Ovary (tissue), 9 donors: ENCODE measurements around the gene CIDEA. TPM values are rescaled to one million over a fixed set of nuclear protein-coding genes. Genes with fewer than 3 reads are reported as not detected.

Experiments used
- DNase-seq, 5 donors: peaks; one replicate each; pipeline ENCODE4 v3.0.0-alpha.2; 2019 to 2020
- H3K27ac ChIP-seq, 2 donors: fragments of 200-600 bp; one replicate each; pipeline versions ENCODE4 v1.5.1 to v1.8.0; 2019 to 2022
- H3K27me3 ChIP-seq: fragments of 200-600 bp; one replicate; pipeline ENCODE4 v1.8.0; 2022
- H3K36me3 ChIP-seq: fragments of 200-600 bp; sonication (generic); one replicate; pipeline ENCODE4 v1.5.1; 2019
- H3K4me1 ChIP-seq: one replicate; pipeline ENCODE4 v1.8.1; 2013; ENCODE audit warnings: mild to moderate bottlenecking, moderate library complexity; ENCODE audit not compliant: insufficient read depth
- H3K4me3 ChIP-seq: fragments of 200-600 bp; sonication (generic); one replicate; pipeline ENCODE4 v1.5.1; 2017
- H3K9me3 ChIP-seq, 2 donors: fragments of 200-600 bp in 1 of 2; sonication (generic) in 1 of 2; one replicate each; pipeline versions ENCODE4 v1.5.1 to v1.8.1; 2013 to 2019; ENCODE audit warnings: mild to moderate bottlenecking in 1 of 2, moderate library complexity in 1 of 2
- EP300 ChIP-seq: sonication (generic); formaldehyde crosslinking; IDR thresholded peaks from one replicate; pipeline ENCODE4 v1.6.1; 2017; ENCODE audit warnings: antibody characterized with exemption
- POLR2A ChIP-seq: fragments of 450-650 bp; IDR thresholded peaks from one replicate; pipeline ENCODE4 v1.6.1; 2017; ENCODE audit warnings: antibody characterized with exemption, mild to moderate bottlenecking, moderate library complexity
- WGBS, 3 donors: extraction: QIAGEN DNeasy Blood & Tissue Kit in 1 of 3; methylation state at CpG; one replicate each; pipeline versions ENCODE4 v1.1.5 to v1.1.7; 2013 to 2017; 5-methylcytosine and 5-hydroxymethylcytosine counted together
- intact Hi-C, 4 donors: fragments of 100-400 bp; cut with DNase I; formaldehyde crosslinking; loops; one replicate each; pipeline versions ENCODE4 v1.11.0 to v1.15.1; 2022 to 2023
- polyA plus RNA-seq, 2 donors: library from polyadenylated mRNA; stranded (reverse); fragments of 200-250 nt in 1 of 2; fragments of 350-450 nt in 1 of 2; fragmentation: Illumina TruSeq in 1 of 2; extraction: RNeasy Lipid Tissue Mini Kit (QIAGEN cat#74804) in 1 of 2; gene quantifications; one replicate each; pipeline ENCODE4 v1.2.3, GENCODE V29; 2013 to 2014
- total RNA-seq, 7 donors: library from RNA; depleted of rRNA in 2 of 7; stranded (reverse); fragments of >200 nt in 2 of 7; fragmentation: NEBNext Ultra II Directional in 3 of 7; extraction: Animal tissue kit (Norgen Biotek cat#: 25700) in 3 of 7; gene quantifications; one replicate each; pipeline versions ENCODE4 v1.1.0 to v1.2.4, GENCODE V29; 2016 to 2023
- TF ChIP-seq, protein P1 (sequence below), 3 donors: fragments of 450-650 bp in 2 of 3; fragments of 200-600 bp in 1 of 3; IDR thresholded peaks; one replicate each; pipeline versions ENCODE4 v1.5.1 to v1.8.0; 2016 to 2022; ENCODE audit warnings: antibody characterized with exemption in 3 of 3, mild to moderate bottlenecking in 1 of 3
- donor health status: DM: no; HTN: no; CAD: no; lungs with moderate emphysema.
- donor health status: DM: no; HTN: no; CAD: no.
- donor health status: Bipolar disorder and iron deficiency.
- donor health status: DM: yes; HTN: yes; CAD: no.
- donor health status: DM: no; HTN: no; CAD: no.
- donor health status: DM: yes; HTN: yes; CAD: no.

Gene CIDEA
- total and polyA plus RNA-seq, 9 donors, result 0.15 TPM; not detected in 8

DNA sequence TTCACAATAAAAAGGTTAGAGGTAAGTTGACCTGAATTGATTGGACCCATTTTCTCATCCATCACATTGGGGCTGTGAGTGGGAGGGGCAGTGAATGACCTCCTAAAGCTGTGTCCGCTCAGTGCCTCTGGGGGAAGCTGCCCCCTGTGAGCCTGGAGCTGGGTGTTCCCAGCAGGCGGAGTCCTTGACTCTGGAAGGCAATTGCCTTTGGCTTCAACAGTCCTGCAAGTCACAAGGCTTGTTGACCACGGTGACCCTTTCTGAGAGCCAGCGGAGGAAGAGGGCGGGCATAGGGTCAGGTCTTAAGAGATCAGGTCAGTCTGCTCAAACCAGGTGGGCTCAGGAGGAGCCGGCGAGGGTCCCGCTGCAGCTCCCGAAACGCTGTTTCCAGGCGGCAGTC is 1.1 kb upstream of the CIDEA start:
- 23 to 33% (median 29%) methylated on average over 11 of the region's 11 CpGs for WGBS, 3 donors
- intact Hi-C loops, result no loop called here
- no peak for DNase-seq

DNA sequence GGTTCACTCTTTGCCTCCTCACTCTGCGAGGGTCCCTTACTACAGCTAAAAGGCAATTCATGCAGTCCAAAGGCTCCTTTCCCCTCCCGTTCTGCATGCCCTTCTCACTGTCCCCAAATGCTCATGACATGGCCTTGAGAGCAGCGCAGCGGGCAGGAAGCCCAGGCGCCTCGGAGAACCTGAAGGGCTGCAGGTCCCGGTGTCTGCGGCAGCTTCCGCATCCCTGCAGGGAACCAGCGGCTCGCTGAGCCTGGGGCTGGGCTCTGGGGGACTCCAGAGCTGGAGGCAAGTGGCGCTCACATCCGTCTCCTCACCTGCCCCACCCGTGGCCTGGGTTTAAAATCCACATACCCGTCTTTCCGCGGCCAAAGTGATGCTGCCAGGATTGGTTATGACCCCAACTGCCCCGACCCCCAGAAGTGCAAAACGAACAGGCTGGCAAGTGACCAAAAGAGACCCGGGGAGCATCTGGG is 462 bp upstream of the CIDEA start:
- Histone ChIP-seq H3K36me3 (no peaks in the 10 kb centered on the region), H3K4me3 (peak overlapping the region; percentile 20), H3K27me3 (no peaks in the 10 kb centered on the region), H3K4me1 (peaks cover 3% of the 10 kb centered on the region), H3K9me3 (no peaks in the 10 kb centered on the region), H3K27ac (no peak overlapping the region)
- no peak for TF ChIP-seq POLR2A
- no peak for TF ChIP-seq EP300
- TF ChIP-seq, protein P1, sequence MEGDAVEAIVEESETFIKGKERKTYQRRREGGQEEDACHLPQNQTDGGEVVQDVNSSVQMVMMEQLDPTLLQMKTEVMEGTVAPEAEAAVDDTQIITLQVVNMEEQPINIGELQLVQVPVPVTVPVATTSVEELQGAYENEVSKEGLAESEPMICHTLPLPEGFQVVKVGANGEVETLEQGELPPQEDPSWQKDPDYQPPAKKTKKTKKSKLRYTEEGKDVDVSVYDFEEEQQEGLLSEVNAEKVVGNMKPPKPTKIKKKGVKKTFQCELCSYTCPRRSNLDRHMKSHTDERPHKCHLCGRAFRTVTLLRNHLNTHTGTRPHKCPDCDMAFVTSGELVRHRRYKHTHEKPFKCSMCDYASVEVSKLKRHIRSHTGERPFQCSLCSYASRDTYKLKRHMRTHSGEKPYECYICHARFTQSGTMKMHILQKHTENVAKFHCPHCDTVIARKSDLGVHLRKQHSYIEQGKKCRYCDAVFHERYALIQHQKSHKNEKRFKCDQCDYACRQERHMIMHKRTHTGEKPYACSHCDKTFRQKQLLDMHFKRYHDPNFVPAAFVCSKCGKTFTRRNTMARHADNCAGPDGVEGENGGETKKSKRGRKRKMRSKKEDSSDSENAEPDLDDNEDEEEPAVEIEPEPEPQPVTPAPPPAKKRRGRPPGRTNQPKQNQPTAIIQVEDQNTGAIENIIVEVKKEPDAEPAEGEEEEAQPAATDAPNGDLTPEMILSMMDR (IDR thresholded peaks at IDR 0.05), result no peak
- intact Hi-C loops, result no loop called here
- no peak for DNase-seq
- WGBS, 3 donors, result 1 to 3% (median 2%) methylated on average over 19 to 20 of the region's 20 CpGs

More for the DNA sequence above, 1.1 kb upstream of the CIDEA start:
- Histone ChIP-seq H3K27ac (no peak overlapping the region), H3K9me3 (no peaks in the 10 kb centered on the region), H3K36me3 (no peaks in the 10 kb centered on the region), H3K4me3 (no peak overlapping the region), H3K4me1 (peaks cover 3% of the 10 kb centered on the region), H3K27me3 (no peaks in the 10 kb centered on the region)
- no peak for TF ChIP-seq POLR2A
- no peak for TF ChIP-seq EP300
- TF ChIP-seq, protein P1 (IDR thresholded peaks at IDR 0.05), result no peak

DNA sequence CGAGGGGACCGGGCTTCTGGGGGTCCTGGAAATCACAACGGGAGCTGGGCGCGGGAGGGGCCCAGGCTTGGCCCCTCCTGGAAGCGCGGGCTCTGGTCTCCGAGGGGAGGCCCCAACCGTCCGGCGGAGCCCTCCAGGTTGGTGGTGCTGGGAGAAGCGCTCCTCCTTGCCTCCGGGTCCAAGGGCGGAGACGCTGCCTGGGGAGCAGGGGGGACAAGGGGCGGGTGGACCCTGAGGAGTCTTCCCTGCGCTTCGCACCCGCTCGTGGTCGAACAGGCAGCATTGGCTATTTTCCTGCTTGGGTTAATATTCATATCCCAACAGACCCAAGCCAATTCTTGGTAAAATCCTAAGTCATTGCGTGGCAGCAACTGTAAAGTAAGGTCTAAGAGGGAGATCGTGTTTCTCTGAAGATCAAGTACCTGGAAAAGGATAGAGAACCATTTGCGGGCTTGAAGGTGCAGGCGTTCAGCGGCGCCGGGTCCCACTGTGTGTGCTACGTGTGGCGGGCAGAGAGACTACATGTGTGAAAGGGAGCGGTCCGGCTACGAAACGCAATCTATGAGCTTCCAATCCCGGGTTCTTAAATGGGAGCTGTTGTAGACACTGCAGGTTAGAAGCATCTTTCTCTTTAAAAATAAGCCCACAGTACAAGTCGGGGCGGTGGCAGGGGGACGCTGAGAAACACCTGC is 805 bp downstream of the CIDEA start:
- Histone ChIP-seq H3K4me1 (peaks cover 3% of the 10 kb centered on the region), H3K27ac (no peak overlapping the region), H3K36me3 (no peaks in the 10 kb centered on the region), H3K4me3 (no peak overlapping the region), H3K27me3 (no peaks in the 10 kb centered on the region), H3K9me3 (no peaks in the 10 kb centered on the region)
- no peak for DNase-seq
- TF ChIP-seq, protein P1 (IDR thresholded peaks at IDR 0.05), result no peak
- TF ChIP-seq EP300 (no peak), POLR2A (no peak)
- WGBS, 3 donors, result 38 to 57% (median 53%) methylated on average over 38 of the region's 38 CpGs
- intact Hi-C loops, result no loop called here

- Histone ChIP-seq H3K9me3 (no peaks in the 10 kb centered on the region), H3K27me3 (no peaks in the 10 kb centered on the region), H3K4me3 (no peak overlapping the region), H3K4me1 (peaks cover 3% of the 10 kb centered on the region), H3K36me3 (no peaks in the 10 kb centered on the region), H3K27ac (no peak overlapping the region)
- intact Hi-C loops, result no loop called here
- TF ChIP-seq, protein P1 (IDR thresholded peaks at IDR 0.05), result no peak
- TF ChIP-seq POLR2A (no peak), EP300 (no peak)
- 44 to 63% (median 59%) methylated on average over 4 of the region's 4 CpGs for WGBS, 3 donors
- no peak for DNase-seq
Observed at GRCh38 chr18:12255626-12256026, 1.5 kb downstream of the CIDEA start.
